ENCODE data around the gene TMEM45B. TPM values are rescaled to one million over a fixed set of nuclear protein-coding genes. Genes with fewer than 3 reads are reported as not detected.

Gene TMEM45B
- total and polyA plus RNA-seq, 2 of the 13 experiments (the other 11 are each of a cell fraction or from before 2014, with no cell fraction given): 29.1 to 181 TPM

DNA sequence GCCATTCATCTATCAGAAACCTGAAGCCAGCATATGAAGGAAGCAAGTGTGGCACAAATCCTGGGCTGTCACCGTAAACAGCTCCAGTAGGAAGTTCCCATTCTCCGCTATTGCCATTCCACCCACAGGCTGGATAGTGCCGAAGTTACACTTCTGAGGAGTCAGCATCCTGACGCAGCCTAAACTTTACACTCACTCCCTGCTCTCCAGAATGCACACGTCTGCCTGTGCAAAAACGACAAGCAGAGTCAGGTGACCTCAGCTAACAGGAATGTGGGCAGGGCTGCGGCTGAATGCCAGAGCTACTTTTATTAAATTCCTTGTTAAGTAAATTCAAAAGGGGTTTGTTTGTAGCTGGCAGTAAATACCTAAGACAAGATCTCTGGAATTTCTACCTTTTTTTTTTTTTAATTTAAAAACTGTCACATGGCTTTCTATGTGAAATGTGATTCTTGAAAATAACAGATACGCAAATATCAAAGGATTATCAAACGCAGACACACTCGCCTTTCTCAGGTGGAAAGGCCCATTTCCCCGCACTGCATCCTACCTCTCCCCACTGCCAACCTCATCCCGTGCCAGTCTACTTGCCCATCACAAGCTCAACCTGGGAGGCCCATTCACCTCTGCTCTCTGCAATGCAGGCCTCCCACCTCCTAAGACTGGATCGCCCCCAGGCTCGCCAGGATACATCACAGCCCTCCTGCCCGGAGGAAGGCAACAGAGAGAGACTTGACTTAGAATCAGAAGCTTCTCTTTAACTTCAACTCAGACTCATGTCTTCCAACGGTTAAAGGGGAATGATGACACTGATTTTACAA is 46.3 kb downstream of the TMEM45B start (continued):
- TF ChIP-seq U2AF1 (optimal IDR thresholded peaks at IDR 0.05; ENCODE audit: low read depth, low read length) (no peak), PRDM10 (CRISPR knock-in tag; IDR thresholded peaks at IDR 0.05; ENCODE audit: low read depth) (no peak), ZNF430 (CRISPR knock-in tag; IDR thresholded peaks at IDR 0.05) (peak; percentile 74; the same call in 1 of the 2 replicates), ZNF788 (CRISPR knock-in tag; IDR thresholded peaks at IDR 0.05; ENCODE audit: borderline replicate concordance) (0 out of 2 replicates have a peak, but pooled peaks have one; percentile 23), HMG20A (CRISPR knock-in tag; IDR thresholded peaks at IDR 0.05; ENCODE audit: borderline replicate concordance) (peak; percentile 28; the same call in 1 of the 2 replicates), IKZF4 (CRISPR knock-in tag; IDR thresholded peaks at IDR 0.05; ENCODE audit: borderline replicate concordance, low read depth, not compliant biosample characterization) (no peak), RFXANK (CRISPR knock-in tag; IDR thresholded peaks at IDR 0.05) (no peak), ETV5 (CRISPR knock-in tag; IDR thresholded peaks at IDR 0.05; ENCODE audit: borderline replicate concordance) (peak; percentile 30; the same call in 1 of the 2 replicates), KLF9 (CRISPR knock-in tag; IDR thresholded peaks at IDR 0.05; ENCODE audit: low read depth) (no peak), SCMH1 (CRISPR knock-in tag; IDR thresholded peaks at IDR 0.05; ENCODE audit: borderline replicate concordance) (no peak), TFE3 (CRISPR knock-in tag; IDR thresholded peaks at IDR 0.05) (peak; percentile 53; the same call in 1 of the 2 replicates), HOXA3 (CRISPR knock-in tag; IDR thresholded peaks at IDR 0.05) (0 out of 2 replicates have a peak, but pooled peaks have one; percentile 8), FOXM1 (CRISPR knock-in tag; IDR thresholded peaks at IDR 0.05) (no peak), SAP130 (CRISPR knock-in tag; IDR thresholded peaks at IDR 0.05; ENCODE audit: low read depth) (peak; percentile 68), ZNF589 (CRISPR knock-in tag; conservative IDR thresholded peaks at IDR 0.05) (no peak), RELA (CRISPR knock-in tag; IDR thresholded peaks at IDR 0.05) (no peak), PAF1 (CRISPR knock-in tag; IDR thresholded peaks at IDR 0.05) (peak; percentile 87; the same call in 1 of the 2 replicates)
- TF ChIP-seq, protein P1, sequence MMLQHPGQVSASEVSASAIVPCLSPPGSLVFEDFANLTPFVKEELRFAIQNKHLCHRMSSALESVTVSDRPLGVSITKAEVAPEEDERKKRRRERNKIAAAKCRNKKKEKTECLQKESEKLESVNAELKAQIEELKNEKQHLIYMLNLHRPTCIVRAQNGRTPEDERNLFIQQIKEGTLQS (CRISPR knock-in tag; IDR thresholded peaks at IDR 0.05): peak; percentile 89
- TF ChIP-seq, protein P2, sequence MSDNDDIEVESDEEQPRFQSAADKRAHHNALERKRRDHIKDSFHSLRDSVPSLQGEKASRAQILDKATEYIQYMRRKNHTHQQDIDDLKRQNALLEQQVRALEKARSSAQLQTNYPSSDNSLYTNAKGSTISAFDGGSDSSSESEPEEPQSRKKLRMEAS (IDR thresholded peaks at IDR 0.05): no peak
- TF ChIP-seq, protein P3, sequence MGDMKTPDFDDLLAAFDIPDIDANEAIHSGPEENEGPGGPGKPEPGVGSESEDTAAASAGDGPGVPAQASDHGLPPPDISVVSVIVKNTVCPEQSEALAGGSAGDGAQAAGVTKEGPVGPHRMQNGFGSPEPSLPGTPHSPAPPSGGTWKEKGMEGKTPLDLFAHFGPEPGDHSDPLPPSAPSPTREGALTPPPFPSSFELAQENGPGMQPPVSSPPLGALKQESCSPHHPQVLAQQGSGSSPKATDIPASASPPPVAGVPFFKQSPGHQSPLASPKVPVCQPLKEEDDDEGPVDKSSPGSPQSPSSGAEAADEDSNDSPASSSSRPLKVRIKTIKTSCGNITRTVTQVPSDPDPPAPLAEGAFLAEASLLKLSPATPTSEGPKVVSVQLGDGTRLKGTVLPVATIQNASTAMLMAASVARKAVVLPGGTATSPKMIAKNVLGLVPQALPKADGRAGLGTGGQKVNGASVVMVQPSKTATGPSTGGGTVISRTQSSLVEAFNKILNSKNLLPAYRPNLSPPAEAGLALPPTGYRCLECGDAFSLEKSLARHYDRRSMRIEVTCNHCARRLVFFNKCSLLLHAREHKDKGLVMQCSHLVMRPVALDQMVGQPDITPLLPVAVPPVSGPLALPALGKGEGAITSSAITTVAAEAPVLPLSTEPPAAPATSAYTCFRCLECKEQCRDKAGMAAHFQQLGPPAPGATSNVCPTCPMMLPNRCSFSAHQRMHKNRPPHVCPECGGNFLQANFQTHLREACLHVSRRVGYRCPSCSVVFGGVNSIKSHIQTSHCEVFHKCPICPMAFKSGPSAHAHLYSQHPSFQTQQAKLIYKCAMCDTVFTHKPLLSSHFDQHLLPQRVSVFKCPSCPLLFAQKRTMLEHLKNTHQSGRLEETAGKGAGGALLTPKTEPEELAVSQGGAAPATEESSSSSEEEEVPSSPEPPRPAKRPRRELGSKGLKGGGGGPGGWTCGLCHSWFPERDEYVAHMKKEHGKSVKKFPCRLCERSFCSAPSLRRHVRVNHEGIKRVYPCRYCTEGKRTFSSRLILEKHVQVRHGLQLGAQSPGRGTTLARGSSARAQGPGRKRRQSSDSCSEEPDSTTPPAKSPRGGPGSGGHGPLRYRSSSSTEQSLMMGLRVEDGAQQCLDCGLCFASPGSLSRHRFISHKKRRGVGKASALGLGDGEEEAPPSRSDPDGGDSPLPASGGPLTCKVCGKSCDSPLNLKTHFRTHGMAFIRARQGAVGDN (CRISPR knock-in tag; IDR thresholded peaks at IDR 0.05): peak; percentile 17; the same call in 1 of the 2 replicates
